Raji (cell line): ENCODE results near the gene CYP4V2.

ENCODE experiments used
- POLR2A ChIP-seq: IDR thresholded peaks from 2 replicates; pipeline ENCODE4 v1.6.1; 2011; ENCODE audit warnings: low read depth, low read length, control low read depth; ENCODE audit not compliant: insufficient read depth

The CYP4V2 gene

GRCh38 chr4:186168750-186169149, 22.6 kb upstream of the CYP4V2 start:
- no peak for TF ChIP-seq POLR2A

GRCh38 chr4:186169333-186169944, 21.9 kb upstream of the CYP4V2 start:
- TF ChIP-seq POLR2A = no peak

- no peak for TF ChIP-seq POLR2A
Measured at GRCh38 chr4:186169945-186170802, 21.2 kb upstream of the CYP4V2 start.

GRCh38 chr4:186170966-186171365, 20.4 kb upstream of the CYP4V2 start:
- TF ChIP-seq POLR2A = no peak

GRCh38 chr4:186172546-186172945, 18.8 kb upstream of the CYP4V2 start:
- no peak for TF ChIP-seq POLR2A

- no peak for TF ChIP-seq POLR2A
Measured at GRCh38 chr4:186188107-186188506, 3.3 kb upstream of the CYP4V2 start.

GRCh38 chr4:186189656-186190055, 1.7 kb upstream of the CYP4V2 start:
- peak; percentile 49; the same call in 1 of the 2 replicates for TF ChIP-seq POLR2A

- TF ChIP-seq POLR2A = no peak
Measured at GRCh38 chr4:186190581-186191199, 677 bp upstream of the CYP4V2 start.

- TF ChIP-seq POLR2A = no peak
Measured at GRCh38 chr4:186192066-186192612, 772 bp downstream of the CYP4V2 start.

- TF ChIP-seq POLR2A = no peak
Measured at GRCh38 chr4:186193851-186194250, 2.5 kb downstream of the CYP4V2 start.

GRCh38 chr4:186196063-186196462, 4.7 kb downstream of the CYP4V2 start:
- no peak for TF ChIP-seq POLR2A

GRCh38 chr4:186200516-186200915, 9.1 kb downstream of the CYP4V2 start:
- TF ChIP-seq POLR2A = no peak

- no peak for TF ChIP-seq POLR2A
Measured at GRCh38 chr4:186201010-186201409, 9.6 kb downstream of the CYP4V2 start.

GRCh38 chr4:186201535-186202230, 10.3 kb downstream of the CYP4V2 start:
- TF ChIP-seq POLR2A = no peak
